Measurements from ENCODE around the gene TMEM88.

Gene TMEM88

GRCh38 chr17:7823581-7824001 is 31.3 kb upstream of the TMEM88 start:
- Histone ChIP-seq H3K27me3 (ENCODE audit: insufficient read depth, low read length, poor library complexity, severe bottlenecking) (no peaks in the 10 kb centered on the region), H3K36me3 (ENCODE audit: insufficient read depth, low read length) (no peaks in the 10 kb centered on the region), H3K9ac (ENCODE audit: low read depth, low read length, poor library complexity, severe bottlenecking) (no peak overlapping the region), H3F3A (ENCODE audit: low read depth) (no peaks in the 10 kb centered on the region), H3K4me1 (ENCODE audit: insufficient read depth, low read length, poor library complexity, severe bottlenecking) (no peaks in the 10 kb centered on the region), H4K20me1 (ENCODE audit: insufficient read depth, low read length, poor library complexity, severe bottlenecking) (no peaks in the 10 kb centered on the region), H2AFZ (ENCODE audit: low read length) (no peak overlapping the region), H3K4me3 (ENCODE audit: low read length, poor library complexity, severe bottlenecking) (no peak overlapping the region), H3K9me3 (ENCODE audit: insufficient read depth, low read depth, low read length) (no peaks in the 10 kb centered on the region), H3K79me2 (ENCODE audit: insufficient read depth, low read length) (no peaks in the 10 kb centered on the region), H3K9me2 (replicated peaks; ENCODE audit: low read depth, low read length) (no peaks in the 10 kb centered on the region), H3K4me2 (ENCODE audit: low read depth, low read length, poor library complexity, severe bottlenecking) (no peak overlapping the region)
- TF ChIP-seq CTCF (conservative IDR thresholded peaks at IDR 0.05; ENCODE audit: low read length) (no peak), EZH2phosphoT487 (IDR thresholded peaks at IDR 0.05; ENCODE audit: borderline replicate concordance) (no peak)

GRCh38 chr17:7824021-7824924 is 30.6 kb upstream of the TMEM88 start:
- H3K4me3 ChIP-seq (ENCODE audit: low read length, poor library complexity, severe bottlenecking): no peak overlapping the region
- no peak overlapping the region for H2AFZ ChIP-seq (ENCODE audit: low read length)
- H4K20me1 ChIP-seq (ENCODE audit: insufficient read depth, low read length, poor library complexity, severe bottlenecking): no peaks in the 10 kb centered on the region
- H3K4me1 ChIP-seq (ENCODE audit: insufficient read depth, low read length, poor library complexity, severe bottlenecking): no peaks in the 10 kb centered on the region
- no peak overlapping the region for H3K4me2 ChIP-seq (ENCODE audit: low read depth, low read length, poor library complexity, severe bottlenecking)
- no peaks in the 10 kb centered on the region for H3F3A ChIP-seq (ENCODE audit: low read depth)
- no peaks in the 10 kb centered on the region for H3K9me3 ChIP-seq (ENCODE audit: insufficient read depth, low read depth, low read length)
- H3K9me2 ChIP-seq (replicated peaks; ENCODE audit: low read depth, low read length): no peaks in the 10 kb centered on the region
- H3K27me3 ChIP-seq (ENCODE audit: insufficient read depth, low read length, poor library complexity, severe bottlenecking): no peaks in the 10 kb centered on the region
- no peaks in the 10 kb centered on the region for H3K79me2 ChIP-seq (ENCODE audit: insufficient read depth, low read length)
- TF ChIP-seq EZH2phosphoT487 (IDR thresholded peaks at IDR 0.05; ENCODE audit: borderline replicate concordance) (no peak), CTCF (conservative IDR thresholded peaks at IDR 0.05; ENCODE audit: low read length) (no peak)
- no peaks in the 10 kb centered on the region for H3K36me3 ChIP-seq (ENCODE audit: insufficient read depth, low read length)
- H3K9ac ChIP-seq (ENCODE audit: low read depth, low read length, poor library complexity, severe bottlenecking): no peak overlapping the region

GRCh38 chr17:7825206-7825990 is 29.5 kb upstream of the TMEM88 start:
- no peaks in the 10 kb centered on the region for H3K27me3 ChIP-seq (ENCODE audit: insufficient read depth, low read length, poor library complexity, severe bottlenecking)
- no peak for TF ChIP-seq EZH2phosphoT487 (IDR thresholded peaks at IDR 0.05; ENCODE audit: borderline replicate concordance)
- TF ChIP-seq CTCF (conservative IDR thresholded peaks at IDR 0.05; ENCODE audit: low read length): peak; percentile 47
- H3K4me2 ChIP-seq (ENCODE audit: low read depth, low read length, poor library complexity, severe bottlenecking): no peak overlapping the region
- no peaks in the 10 kb centered on the region for H3F3A ChIP-seq (ENCODE audit: low read depth)
- no peak overlapping the region for H3K9ac ChIP-seq (ENCODE audit: low read depth, low read length, poor library complexity, severe bottlenecking)
- no peaks in the 10 kb centered on the region for H3K36me3 ChIP-seq (ENCODE audit: insufficient read depth, low read length)
- no peaks in the 10 kb centered on the region for H4K20me1 ChIP-seq (ENCODE audit: insufficient read depth, low read length, poor library complexity, severe bottlenecking)
- no peaks in the 10 kb centered on the region for H3K79me2 ChIP-seq (ENCODE audit: insufficient read depth, low read length)
- no peak overlapping the region for H3K4me3 ChIP-seq (ENCODE audit: low read length, poor library complexity, severe bottlenecking)
- H3K9me3 ChIP-seq (ENCODE audit: insufficient read depth, low read depth, low read length): no peaks in the 10 kb centered on the region
- H2AFZ ChIP-seq (ENCODE audit: low read length): peak overlapping the region; percentile 3; the same call in 1 of the 2 replicates
- H3K4me1 ChIP-seq (ENCODE audit: insufficient read depth, low read length, poor library complexity, severe bottlenecking): no peaks in the 10 kb centered on the region
- no peaks in the 10 kb centered on the region for H3K9me2 ChIP-seq (replicated peaks; ENCODE audit: low read depth, low read length)

All from Loucy (cell line).